ENCODE results near the gene DROSHA.

The DROSHA gene

DNA sequence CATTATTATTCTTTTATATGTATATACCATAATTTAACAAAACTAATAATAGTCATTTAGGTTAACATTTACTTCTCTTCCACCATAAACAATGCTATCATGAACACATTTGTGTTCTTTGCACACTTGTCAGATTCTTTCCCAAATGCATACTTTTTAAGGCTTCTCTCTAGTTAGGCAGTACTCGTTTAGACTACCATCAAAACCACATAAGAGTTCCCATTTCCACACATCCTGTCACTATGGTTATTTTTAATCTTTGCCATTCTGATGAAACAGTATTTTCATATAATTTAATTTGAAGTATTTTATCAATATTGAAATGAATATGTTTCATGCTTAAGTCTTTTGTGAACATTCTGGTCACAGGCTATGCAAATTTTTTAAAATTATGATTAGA, 15.1 kb downstream of the DROSHA start:
- no peak for DNase-seq

DNA sequence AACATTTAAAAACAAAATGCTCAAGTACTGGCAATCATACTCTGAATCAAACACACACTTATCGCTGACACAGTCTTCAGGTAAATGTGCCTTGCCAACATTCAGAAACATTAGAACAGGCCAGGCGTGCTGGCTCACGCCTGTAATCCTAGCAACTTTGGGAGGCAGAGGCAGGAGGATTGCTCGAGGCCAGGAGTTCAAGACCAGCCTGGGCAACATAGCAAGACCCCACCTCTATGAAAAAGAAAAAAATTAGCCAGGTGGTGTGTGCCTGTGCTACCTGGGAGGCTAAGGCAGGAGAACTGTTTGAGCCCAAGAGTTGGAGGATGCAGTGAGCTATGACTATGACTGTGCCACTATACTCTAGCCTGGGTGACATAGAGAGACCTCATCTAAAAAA, 20.6 kb downstream of the DROSHA start:
- no peak for DNase-seq

DNA sequence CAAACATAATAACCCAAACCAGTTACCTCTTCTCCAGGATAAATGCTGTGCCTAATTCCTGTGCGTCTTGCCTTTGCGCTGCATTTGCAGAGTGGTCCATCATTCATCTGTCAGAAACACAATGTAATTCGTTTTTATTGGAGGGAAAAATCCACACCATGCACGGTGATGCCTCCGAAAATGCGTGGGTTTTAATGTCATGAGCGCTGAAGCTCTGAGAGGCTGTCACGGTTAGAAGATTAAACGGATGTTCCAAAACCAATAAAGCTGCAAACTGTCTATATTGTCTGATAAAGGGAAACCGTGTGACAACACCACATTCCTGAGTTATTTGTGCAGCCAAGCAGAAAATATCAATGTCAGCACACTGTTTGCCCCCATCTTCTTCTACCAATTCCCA, 27.4 kb downstream of the DROSHA start:
- DNase-seq = no peak

DNA sequence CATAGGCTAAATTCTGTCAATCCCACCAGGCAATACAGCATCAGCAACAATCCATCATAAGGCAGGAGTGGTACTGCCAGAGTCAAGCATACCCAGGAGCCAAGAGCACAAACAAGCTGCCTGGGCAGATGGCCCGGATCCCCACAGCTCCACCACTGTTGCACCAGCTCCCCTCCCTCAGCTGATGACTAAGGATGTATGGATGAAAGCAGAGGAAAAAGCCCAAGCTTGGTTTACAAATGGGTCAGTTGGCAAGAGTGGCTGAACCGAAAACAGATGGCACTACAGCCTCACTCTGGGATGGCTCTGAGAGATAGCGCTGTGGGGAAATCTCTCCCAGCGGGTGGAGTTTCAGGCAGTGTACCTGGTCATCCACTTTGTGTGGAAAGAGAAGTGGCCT, 29.4 kb downstream of the DROSHA start:
- no peak for DNase-seq

DNA sequence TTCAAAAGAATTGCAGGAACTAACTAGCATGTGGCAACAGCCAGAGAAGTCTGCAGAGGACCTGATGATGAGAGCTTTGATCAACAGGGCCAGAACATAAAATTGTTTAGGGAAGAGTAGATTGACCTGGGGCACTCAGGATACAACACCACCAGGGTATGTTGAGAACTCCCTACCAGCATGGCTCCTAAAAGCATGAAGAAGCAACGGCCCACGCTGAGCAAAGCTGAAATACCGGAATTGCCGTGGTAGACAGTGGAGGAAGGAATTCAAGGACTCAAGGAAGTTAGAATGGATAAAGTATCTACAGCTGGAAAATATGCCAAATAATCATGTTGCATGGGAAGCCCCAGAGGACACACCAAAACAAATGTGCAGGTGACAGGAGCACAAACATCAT, 31.6 kb downstream of the DROSHA start:
- no peak for DNase-seq

DNA sequence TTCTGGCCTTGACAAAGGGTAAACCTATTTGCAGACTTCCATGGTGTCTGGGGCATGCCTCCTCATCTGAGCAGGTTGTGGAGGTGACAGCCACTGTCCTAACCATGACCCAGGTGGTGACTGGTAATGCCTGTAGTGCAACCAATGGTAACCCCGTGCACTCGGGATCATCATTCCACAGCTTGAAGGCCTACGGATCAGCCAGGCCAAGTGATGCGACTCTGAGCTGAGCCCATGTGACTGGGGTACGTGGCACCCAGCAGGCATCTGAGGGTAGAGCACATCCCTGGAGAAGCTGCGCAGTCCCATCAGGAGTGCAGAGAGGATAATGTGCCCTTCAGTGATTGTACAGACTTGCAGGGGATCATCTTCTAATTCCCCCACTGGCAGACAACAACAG, 35.0 kb downstream of the DROSHA start:
- DNase-seq = no peak

DNA sequence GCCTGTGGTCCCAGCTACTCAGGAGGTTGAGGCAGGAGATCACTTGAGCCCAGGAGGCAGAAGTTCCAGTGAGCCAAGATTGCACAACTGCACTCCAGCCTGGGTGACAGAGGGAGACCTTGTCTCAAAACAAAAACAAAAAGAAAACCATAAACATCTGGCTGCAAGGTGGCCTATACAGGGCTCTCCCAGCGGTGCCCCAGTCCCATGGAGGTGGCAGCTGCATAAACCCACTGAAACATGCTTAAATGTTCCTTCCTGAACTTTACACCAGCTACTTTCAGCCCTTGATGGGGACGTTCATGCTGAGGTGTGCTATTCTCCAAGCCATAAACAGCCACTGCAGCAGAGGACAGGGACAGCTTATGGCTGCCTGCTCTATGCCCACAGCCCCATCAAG, 35.6 kb downstream of the DROSHA start:
- DNase-seq = no peak

DNA sequence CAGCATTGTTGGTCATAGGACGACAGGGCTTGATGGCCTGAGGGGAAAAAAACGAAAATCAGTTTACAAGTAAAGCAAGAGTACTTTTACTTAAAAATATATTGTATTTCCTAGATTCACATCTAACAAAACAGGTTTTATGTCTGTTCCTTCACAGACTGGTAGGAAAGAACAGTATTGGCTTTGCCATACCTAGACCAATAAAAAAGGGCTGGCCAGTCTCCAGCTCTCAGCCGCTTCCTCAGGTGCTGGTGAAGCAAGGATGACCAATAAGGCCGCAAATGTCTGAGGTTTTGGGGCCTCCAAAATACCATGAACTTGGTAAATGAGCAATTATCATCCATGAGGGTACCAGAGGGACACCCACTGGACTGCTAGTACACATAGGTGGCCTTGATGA, 36.6 kb downstream of the DROSHA start:
- DNase-seq = no peak

DNA sequence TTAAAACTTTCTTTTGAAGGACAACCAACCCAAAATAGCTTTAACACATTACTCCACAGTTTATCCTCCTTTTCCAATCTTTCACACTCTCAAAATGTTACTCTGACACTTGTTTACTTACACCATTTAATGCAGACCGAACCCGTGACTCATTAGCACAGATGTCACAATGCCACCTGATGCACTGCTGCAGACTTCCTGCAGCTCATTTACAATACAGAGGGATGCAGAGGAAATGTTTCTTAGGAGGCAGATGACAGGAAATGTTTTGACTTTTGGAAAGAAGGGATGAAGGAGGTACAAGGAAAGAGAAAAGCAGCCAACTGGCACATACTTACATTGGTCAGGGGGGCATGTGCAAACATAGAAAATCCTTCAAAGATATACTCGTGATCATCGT, 39.0 kb downstream of the DROSHA start:
- no peak for DNase-seq

DNA sequence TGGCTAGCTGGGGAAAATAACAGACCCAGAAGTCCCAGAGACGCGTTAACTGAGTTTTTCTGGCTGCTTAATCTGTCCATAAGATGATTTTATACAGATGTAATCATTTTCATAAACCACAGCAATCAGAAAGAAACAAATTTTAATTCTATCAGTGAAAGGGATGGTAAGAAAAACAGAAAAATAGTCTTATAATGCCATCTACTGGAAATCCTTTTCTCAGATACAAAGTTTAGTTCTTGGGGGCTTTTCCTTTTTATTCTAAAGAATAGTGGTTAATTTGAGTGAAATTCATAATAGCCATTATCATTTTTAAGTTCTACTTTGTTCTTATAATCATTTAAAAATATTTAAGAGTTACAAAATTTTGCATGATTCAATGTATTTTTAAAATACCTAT, 44.4 kb downstream of the DROSHA start:
- no peak for DNase-seq

DNA sequence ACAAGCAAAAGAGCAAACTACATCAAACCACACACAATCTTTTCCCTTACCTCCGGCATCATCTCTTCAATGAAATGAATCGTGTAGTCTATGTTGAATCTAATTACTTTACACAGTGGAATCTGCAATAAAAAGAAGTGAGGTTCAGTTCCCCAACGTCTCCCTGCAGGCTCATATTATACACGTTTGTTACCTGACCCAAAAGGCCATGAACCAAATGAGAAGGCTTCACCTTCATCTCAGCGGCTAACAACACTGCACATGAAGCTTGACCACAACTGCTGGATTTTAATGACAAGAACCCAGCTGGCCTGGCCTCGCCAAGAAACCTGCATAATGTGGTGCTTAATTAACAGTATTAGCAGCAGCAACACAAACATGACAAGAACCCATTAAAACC, 45.5 kb downstream of the DROSHA start:
- no peak for DNase-seq

DNA sequence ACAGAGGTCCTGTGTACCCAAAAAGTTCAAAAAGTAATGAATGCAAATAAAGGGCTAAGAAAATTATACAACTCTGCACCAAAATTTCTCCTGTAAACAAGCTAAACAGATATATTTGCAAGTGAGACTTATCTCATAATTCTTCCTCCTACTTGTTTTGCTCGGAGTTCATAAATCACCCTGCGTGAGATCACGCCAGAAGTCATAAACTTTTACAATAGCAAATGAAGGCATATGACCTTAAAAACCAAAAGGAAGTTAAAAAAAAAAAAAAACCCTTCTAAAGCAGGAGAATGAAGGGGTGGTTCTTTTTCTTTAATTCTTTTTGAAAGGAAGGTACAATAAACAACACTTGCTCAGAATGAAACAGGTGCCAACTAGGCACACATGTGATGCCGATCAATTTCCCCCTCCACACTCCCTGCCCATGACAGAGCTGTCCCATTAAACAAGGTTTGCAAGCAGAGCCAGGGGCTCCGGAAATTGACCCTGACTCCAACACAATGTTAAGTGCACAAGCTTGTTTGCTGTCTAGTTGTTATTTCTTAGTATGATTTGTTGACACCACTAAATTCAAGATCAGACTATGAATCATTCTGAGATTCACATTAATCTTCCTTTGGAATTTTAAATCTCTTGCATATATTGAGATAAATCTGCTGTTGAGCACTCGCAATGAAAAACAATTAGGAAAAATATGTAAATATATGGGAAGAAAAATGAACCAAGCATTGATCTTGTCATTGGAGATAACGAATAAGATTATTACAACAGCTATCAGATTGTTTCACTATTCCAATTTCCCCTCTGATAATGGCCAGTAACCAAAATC, 46.3 kb downstream of the DROSHA start:
- no peak for DNase-seq

DNA sequence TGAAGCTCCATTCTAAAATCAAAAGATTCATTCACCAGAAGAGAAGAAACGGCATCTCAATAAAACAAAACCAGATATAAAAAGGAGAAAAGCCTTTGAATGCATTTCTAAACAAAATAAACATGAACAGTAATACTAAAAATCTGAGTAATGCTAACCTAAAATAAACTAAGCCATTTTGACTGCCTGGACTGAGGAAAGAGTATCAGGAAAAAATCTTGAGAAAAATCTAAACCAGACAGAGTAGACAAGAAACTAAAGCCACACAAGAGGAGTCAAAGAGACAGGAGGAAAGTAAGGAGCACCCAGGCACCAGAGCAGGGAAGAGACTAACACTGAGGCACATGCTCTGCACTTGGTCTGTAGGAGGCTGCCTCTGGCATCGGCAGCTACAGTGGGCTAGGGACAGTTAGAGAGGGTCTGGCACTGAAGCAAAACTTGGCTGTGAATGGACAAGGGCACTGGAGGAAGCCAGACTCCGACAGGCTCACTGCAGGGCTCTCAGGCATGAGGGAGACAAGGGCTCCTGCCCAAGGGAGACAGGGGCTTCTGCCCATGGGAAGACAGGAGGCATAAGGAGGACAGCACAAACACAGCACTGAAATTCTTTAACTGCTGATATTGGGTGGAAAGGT, 50.2 kb downstream of the DROSHA start:
- DNase-seq = no peak

DNA sequence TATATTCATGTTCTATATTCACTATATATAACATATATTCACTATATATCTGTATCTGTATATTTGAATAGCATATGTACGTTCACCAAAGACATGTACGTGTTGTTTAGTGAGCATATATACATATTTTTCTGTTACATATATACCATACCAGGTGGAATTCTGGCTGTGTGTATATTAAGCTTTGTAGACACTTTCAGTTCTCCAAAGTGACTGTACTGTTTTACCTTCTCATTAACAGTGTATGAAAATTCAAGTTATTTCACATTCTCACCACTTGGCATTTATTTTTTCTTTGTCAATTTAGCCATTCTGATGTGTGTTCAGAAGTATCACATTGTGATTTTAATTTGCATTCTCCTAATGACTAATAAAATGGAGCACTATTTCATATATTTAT, 52.2 kb downstream of the DROSHA start:
- DNase-seq = no peak

DNA sequence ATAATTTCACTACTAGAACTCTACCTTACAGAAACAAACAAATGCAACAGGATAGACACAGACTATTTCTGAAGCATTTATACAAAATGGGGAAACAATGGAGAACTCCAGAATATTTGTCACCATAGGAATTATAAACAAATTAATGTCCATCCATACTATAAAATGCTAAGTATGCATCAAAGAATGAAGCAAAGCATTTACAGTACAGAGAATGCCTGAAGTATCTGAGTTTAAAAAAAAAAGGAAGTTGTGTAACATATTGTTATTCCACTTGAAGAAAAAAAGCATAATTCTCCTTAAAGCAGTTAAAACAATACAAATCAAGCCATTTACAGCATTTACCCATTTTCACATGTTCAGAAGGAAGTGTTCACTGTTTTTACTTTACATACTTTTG, 53.0 kb downstream of the DROSHA start:
- DNase-seq = no peak

DNA sequence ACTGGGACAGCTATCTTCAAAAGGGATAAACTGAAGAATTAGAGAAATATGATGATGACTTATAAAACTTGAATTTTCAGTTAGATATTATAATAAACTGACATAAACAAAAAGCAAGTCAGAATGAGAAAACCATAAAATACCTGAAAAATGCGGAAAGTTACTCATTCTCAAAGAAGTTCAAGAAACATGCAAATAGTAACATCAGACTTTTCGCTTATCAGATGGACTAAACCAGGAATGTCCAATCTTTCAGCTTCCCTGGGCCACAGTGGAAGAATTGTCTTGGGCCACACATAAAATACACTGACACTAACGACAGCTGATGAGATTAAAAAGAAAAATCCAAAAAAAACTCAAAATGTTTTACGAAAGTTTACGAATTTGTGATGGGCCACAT, 53.9 kb downstream of the DROSHA start:
- DNase-seq = no peak

DNA sequence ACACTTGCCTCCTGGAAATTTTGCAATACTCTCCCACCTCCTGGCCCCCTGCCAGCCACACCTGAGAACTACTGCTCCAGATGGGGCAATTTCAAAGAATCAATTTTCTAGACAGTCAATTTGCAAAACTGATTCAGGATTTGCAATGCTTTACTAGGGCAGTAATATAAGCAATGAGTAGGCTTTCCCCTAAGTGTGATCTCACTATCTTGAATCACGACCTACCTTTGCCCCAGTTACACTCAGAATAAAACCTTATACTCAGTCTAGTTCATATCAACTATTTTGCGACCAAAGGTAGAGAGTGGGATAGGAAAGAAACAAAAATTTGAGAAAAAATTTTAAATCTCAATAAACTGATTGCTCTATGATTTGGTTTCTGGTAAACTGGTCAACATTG, 54.4 kb downstream of the DROSHA start:
- no peak for DNase-seq

DNA sequence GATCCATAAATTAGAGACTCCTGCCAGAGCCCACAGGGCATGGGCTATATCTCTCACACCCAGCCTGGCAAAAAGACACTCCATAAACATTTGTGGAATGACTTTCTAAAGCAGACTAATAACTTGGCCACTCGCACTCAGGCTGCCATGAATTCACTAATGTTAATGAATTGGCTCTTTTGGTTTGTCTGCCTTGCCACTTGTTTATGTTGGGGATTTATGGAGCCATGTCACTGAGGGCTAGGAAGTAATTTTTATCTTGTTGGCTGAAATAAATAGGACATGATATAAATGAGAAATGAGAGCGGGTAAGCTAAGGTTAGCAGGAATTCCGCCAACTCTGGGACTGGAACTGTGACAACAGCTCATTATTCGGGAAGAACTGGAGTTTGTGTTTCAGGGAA, 55.2 kb downstream of the DROSHA start:
- DNase-seq = no peak

DNA sequence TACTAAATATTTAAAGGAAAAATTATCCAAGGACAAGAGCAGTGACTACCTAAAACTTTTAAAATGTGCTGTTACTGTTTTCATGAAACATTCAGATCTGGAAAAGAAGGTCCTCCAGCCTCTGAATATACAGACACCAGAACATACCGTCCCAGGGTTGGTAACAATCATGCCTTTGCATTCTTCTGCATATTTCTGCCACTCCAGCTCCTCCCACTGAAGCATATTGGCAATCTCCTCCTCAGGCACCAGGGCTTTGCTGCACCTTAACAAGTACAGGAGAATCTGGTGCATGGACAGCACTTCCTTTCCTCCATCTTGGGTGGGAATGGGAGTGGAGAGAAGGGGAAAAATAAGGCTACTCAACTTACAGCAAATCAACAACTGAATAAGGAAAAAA, 60.0 kb downstream of the DROSHA start:
- no peak for DNase-seq

DNA sequence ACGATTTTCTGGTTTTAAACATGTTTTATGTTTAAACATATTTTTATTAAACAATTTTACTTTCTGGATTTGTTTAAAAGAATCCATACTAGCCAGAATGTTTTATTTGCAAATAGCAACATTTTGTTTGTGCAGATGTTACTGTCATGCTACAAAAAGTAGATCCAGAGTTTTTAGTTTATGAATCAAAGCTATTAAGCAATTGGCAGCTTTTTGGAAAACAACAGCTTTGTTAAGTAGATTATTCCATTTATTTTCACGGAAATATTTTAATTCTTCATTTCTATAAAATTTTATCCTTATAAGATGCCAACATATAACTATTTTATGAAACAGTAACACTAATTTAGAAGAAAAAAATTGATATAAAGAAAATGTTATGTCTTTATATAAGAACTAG, 60.9 kb downstream of the DROSHA start:
- DNase-seq = no peak

DNA sequence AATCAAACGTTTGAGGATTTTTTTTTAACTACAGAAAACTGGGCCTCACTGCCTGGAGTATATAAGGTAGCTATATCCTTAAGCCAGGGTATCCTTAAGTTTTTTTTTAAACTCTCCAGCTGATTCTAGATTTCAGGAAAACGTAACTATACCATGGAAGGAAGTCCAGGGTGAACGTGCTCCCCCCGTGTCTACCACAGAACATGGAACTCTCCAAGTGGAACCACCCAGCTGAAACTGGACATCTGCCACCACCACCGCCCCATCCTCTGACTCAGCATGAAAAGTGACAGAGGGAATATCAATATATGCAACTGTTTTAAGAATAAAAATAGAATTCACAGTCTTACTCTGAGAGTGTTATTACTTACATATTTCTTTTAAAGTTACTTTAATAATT, 61.3 kb downstream of the DROSHA start:
- DNase-seq = peak; percentile 36

DNA sequence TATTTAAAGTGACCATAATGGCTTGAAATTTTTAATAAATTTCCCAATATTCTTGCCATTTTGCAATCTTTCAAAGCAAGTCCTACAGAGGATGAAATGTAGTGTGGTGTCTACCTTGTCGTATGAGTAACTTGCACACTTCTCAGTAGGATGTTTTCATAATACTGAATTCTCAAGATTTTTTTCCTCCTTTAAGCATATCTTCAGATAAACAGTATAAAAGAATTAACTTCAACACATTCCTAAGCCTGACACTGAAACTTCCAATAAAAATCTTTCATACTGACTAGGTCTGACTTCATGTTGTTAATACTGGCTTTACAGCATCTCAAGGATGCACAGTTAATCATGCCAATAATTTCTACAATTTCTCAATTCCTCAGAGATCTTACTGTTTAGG, 62.0 kb downstream of the DROSHA start:
- DNase-seq = no peak

DNA sequence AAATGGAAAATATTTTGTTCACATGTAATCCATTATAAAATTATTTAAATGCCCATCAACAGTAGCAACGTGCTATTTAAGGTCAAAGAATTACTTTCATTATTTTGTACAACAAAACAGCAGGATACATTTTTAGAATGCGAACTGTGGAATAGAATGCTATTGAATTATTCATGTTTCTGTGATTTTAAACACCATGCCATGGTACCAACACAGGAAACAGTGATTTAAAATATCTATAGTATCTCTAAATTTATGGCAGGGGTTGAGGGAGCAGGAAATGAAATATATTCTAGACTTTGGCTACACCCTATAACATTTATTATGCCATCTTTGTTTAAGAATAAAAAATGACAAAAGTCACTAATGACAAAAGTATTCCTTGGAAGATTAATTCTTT, 62.4 kb downstream of the DROSHA start:
- no peak for DNase-seq

DNA sequence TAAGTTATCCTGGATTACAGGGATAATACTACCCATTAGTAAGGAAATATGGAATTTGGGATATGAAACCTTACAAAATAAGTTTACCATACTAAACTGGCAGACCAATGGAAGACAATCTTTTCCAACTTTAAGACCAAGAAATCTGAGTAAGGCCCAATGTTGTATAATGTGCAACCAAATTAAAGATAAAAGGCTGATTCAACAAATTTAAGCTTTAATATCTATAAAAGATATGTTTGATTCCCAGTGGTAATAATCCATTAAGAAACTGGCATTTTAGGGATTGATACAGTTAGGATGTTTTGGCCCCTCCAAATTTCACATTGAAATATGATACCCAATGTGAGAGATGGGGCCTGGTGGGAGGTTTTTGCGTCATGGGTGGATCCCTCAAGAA, 66.6 kb downstream of the DROSHA start:
- DNase-seq = no peak

DNA sequence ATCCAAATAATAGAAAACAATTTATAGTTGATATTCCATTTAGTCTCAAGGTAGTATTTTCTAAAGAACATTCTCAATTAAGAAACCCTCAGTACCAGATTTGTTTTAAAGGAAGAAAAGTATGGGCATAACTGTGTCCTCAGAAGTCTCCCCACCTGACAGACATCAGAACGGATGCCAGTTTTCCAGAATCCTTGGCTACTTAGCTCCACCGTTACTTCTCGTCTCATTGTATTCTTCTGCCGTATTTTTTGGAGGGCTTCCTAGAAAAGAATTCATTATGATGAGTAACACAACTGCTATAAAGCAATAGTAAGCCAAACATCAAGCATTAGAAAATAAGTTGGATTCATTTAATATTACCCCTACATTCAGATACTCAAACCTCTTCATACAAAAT, 67.8 kb downstream of the DROSHA start:
- DNase-seq = no peak
